Heart left ventricle (tissue), 16 donors: Measurements from ENCODE around the gene OR1J4. TPM values are rescaled to one million over a fixed set of nuclear protein-coding genes. Genes with fewer than 3 reads are reported as not detected.

Experiments
- ATAC-seq, 4 donors: fragments of 200-7000 bp; cut with Tn5 transposase; one replicate each; pipeline ENCODE4 v1.9.1; 2020 to 2022; ENCODE audit warnings: moderate library complexity in 4 of 4, mild to moderate bottlenecking in 3 of 4, moderate number of reproducible peaks in 1 of 4
- DNase-seq, 5 donors: peaks; one replicate each; pipeline ENCODE4 v3.0.0-alpha.2; 2020
- H3K27ac ChIP-seq, 12 donors: fragments of 200-600 bp; sonication (generic) in 4 of 12; one replicate each; pipeline versions ENCODE4 v1.5.0 to v1.8.0; 2016 to 2022; ENCODE audit warnings: mild to moderate bottlenecking in 2 of 12
- H3K27me3 ChIP-seq, 9 donors: fragments of 200-600 bp; sonication (generic) in 2 of 9; one replicate each; pipeline versions ENCODE4 v1.5.1 to v1.8.0; 2016 to 2022; ENCODE audit warnings: mild to moderate bottlenecking in 3 of 9
- H3K36me3 ChIP-seq, 9 donors: fragments of 200-600 bp; sonication (generic) in 2 of 9; one replicate each; pipeline versions ENCODE4 v1.5.0 to v1.8.0; 2018 to 2022; ENCODE audit warnings: mild to moderate bottlenecking in 2 of 9
- H3K4me1 ChIP-seq, 12 donors: fragments of 200-600 bp; sonication (generic) in 4 of 12; one replicate each; pipeline versions ENCODE4 v1.5.0 to v1.8.0; 2016 to 2022; ENCODE audit warnings: mild to moderate bottlenecking in 3 of 12
- H3K4me3 ChIP-seq, 12 donors: fragments of 200-600 bp; sonication (generic) in 4 of 12; one replicate each; pipeline versions ENCODE4 v1.5.0 to v1.8.0; 2017 to 2022; ENCODE audit warnings: mild to moderate bottlenecking in 9 of 12, moderate library complexity in 4 of 12
- H3K9me3 ChIP-seq, 12 donors: fragments of 200-600 bp; sonication (generic) in 4 of 12; one replicate each; pipeline versions ENCODE4 v1.5.0 to v1.8.0; 2016 to 2022; ENCODE audit warnings: mild to moderate bottlenecking in 1 of 12
- CTCF ChIP-seq, 12 donors: fragments of 200-600 bp; sonication (generic) in 4 of 12; IDR thresholded peaks; one replicate each; pipeline versions ENCODE4 v1.5.0 to v1.8.0; 2018 to 2022; ENCODE audit warnings: antibody characterized with exemption in 12 of 12, mild to moderate bottlenecking in 5 of 12
- POLR2A ChIP-seq, 2 donors: fragments of 450-650 bp; IDR thresholded peaks; one replicate each; pipeline ENCODE4 v1.6.1; 2017; ENCODE audit warnings: antibody characterized with exemption in 2 of 2, mild to moderate bottlenecking in 2 of 2, moderate library complexity in 2 of 2
- WGBS, 4 donors: extraction: QIAGEN DNeasy Blood & Tissue Kit in 2 of 4; methylation state at CpG; one replicate each; pipeline versions ENCODE4 v1.1.5 to v1.1.7; 2013 to 2018; 5-methylcytosine and 5-hydroxymethylcytosine counted together
- intact Hi-C, 10 donors: fragments of 100-400 bp; cut with DNase I; formaldehyde crosslinking; loops; one replicate each; pipeline versions ENCODE4 v1.11.1 to v1.14.2; 2022
- polyA plus RNA-seq, 2 donors: library from polyadenylated mRNA; stranded (reverse); fragments of 200-250 nt; gene quantifications; one replicate each; pipeline ENCODE4 v1.2.3, GENCODE V29; 2013
- total RNA-seq, 9 donors: library from RNA; depleted of rRNA in 2 of 9; stranded (reverse); fragments of >200 nt in 2 of 9; fragmentation: NEBNext Ultra II Directional in 3 of 9; extraction: Animal tissue kit (Norgen Biotek cat#: 25700) in 3 of 9; gene quantifications; one replicate each; pipeline versions ENCODE4 v1.1.0 to v1.2.4, GENCODE V29; 2016 to 2023
- donor health status: ischemic (EF 13 %, LVEDD 7.1; RV severe dilation, severe dysfunction).
- donor health status: healthy with polysubstance abuse.
- donor health status: DM: no; HTN: yes; CAD: no.
- donor health status: DM: no; HTN: no; CAD: no.
- donor health status: ischemic (EF 25% LVEDD 6.9; RV normal size, moderate dysfunction).
- donor health status: ischemic (EF 25% LVEDD 5.7; RV mildly dilated, moderate dysfunction).
- donor health status: healthy.
- donor health status: DM: yes; HTN: yes; CAD: no.
- donor health status: ischemic (EF 35%, LVEDD 5.7; RV mildly dilated, moderate dysfunction).
- donor health status: nonischemic (EF 11% LVEDD 7.7; RV severe dilation, severe dysfunction).
- donor health status: DM: yes; HTN: yes; CAD: no.
- donor health status: PGD.
- donor health status: ischemic (EF 29% LVEDD 5.4; RV normal size, mild dysfunction).
- donor health status: nonischemic (EF 23%, LVEDD 6.1; RV moderate dilation, normal function).

The OR1J4 gene
- total and polyA plus RNA-seq, 11 donors, result not detected

DNA sequence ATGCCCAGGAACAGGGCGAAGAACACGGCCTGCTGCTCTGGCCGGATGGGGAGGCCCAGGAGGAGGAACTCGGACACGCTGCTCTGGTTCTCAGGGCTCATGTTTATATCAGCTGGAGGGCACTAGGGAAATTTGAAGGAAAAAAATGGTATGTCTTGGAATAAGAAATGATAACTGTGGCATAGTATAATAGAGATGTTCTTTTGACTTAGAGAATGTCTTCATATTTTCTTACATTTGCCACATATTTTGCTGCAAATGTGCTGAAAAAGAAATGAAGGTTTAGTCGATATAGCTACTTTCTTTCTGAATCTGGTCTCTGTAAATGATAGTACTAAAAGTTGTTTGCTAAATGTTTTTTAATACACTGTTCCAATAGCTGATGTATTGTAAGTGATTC is 41.1 kb upstream of the OR1J4 start, which contains the start of gene OR1J1:
TSS of gene OR1J1 (minus strand) at position 101 of the 400 bp plus-strand sequence. CDS start at position 101, 0 bp downstream.
- Histone ChIP-seq H3K9me3 (no peaks in the 10 kb centered on the region), H3K27me3 (peaks cover 0 to 30% (median 0%) of the 10 kb centered on the region in 9 donors), H3K36me3 (no peaks in the 10 kb centered on the region), H3K27ac (no peak within 1 kb of the TSS), H3K4me1 (no peaks in the 10 kb centered on the region), H3K4me3 (no peak within 1 kb of the TSS)
- DNase-seq (no peak), ATAC-seq (no peak)
- TF ChIP-seq CTCF (IDR thresholded peaks at IDR 0.05) (no peak), POLR2A (IDR thresholded peaks at IDR 0.05) (no peak)
- 81 to 89% (median 84%) methylated on average over 6 of the region's 6 CpGs for WGBS, 4 donors
- intact Hi-C loops, result no loop called here

DNA sequence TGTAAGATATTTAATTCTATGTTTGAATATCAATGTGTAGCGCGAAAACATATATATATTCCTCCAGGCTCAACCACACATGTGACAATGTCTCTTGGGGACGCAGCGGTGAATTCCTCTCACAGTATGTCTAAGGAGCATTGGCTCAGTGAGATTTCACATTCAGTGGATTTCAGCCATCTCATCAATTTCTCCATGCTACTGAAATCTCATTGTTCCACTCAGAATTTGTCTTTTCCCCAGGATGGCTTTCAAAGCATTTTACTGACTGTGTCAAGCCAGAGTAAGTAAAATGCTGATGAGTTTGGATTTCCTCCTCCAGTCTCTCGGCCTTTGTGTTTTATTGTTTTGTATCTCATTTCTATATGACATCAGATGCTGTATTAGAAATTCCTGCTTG is 39.9 kb upstream of the OR1J4 start:
- DNase-seq (no peak), ATAC-seq (no peak)
- H3K27ac ChIP-seq, result no peak overlapping the region
- intact Hi-C loops, result no loop called here
- no peaks in the 10 kb centered on the region for H3K4me1 ChIP-seq
- H3K27me3 ChIP-seq, result peaks cover 0 to 34% (median 0%) of the 10 kb centered on the region in 9 donors
- H3K4me3 ChIP-seq, result no peak overlapping the region
- no peaks in the 10 kb centered on the region for H3K9me3 ChIP-seq
- no peaks in the 10 kb centered on the region for H3K36me3 ChIP-seq
- TF ChIP-seq CTCF (IDR thresholded peaks at IDR 0.05) (no peak), POLR2A (IDR thresholded peaks at IDR 0.05) (no peak)
- 79 to 90% (median 87%) methylated on average over 5 of the region's 5 CpGs for WGBS, 4 donors

DNA sequence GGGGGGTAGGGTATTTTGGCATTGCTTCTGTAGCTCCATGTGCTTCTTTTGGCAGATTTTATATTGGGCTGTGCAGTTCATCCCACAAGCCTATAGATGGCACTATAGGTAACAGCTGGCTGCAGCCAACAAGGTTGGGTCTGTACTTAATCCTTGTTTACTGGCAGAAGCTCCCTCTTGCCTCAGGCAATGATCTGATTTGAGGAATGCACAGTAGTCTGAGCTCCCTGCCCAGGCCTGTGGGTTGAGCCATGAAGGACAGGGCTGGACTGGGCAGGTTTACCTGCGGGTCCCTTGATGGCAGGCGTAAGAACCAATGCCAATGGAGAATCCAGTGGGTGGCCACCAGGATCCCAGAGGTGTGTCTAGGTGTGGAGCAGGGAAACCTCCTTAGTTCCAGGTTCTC is 20.1 kb upstream of the OR1J4 start:
- no peak for DNase-seq
- intact Hi-C loops, result no loop called here
- Histone ChIP-seq H3K4me3 (no peak overlapping the region), H3K27ac (no peak overlapping the region), H3K4me1 (no peaks in the 10 kb centered on the region), H3K36me3 (no peaks in the 10 kb centered on the region), H3K27me3 (peaks cover 0 to 17% (median 0%) of the 10 kb centered on the region in 9 donors), H3K9me3 (peaks cover 0 to 14% (median 4%) of the 10 kb centered on the region in 12 donors)
- 38 to 90% (median 51%) methylated on average over 2 of the region's 2 CpGs for WGBS, 4 donors
- no peak for ATAC-seq
- TF ChIP-seq POLR2A (IDR thresholded peaks at IDR 0.05) (no peak), CTCF (IDR thresholded peaks at IDR 0.05) (peak; percentile 25 to 65 (median 56))

DNA sequence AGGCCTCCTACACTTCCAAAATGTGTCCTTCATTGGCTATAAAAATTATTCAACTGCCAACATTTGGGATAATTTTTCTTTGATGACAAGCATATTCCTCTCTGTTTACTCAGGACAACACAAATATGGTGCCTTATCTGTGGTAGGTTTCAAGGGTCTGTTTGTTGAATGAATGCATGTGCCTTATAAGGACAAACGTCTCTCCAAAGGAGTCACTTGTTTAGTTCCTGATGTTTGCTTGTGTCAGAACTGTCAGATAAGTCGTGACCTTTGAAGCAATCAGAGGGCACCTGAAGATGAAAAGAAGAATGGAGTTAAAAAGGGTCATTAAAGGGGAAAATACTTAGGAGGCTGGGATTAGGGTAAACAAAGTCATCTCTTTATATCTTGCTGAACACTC is 12.0 kb upstream of the OR1J4 start:
- no peak for TF ChIP-seq CTCF (IDR thresholded peaks at IDR 0.05)
- no peak for TF ChIP-seq POLR2A (IDR thresholded peaks at IDR 0.05)
- H3K9me3 ChIP-seq, result no peaks in the 10 kb centered on the region
- intact Hi-C loops, result no loop called here

More for the DNA sequence above, 12.0 kb upstream of the OR1J4 start:
- no peaks in the 10 kb centered on the region for H3K36me3 ChIP-seq
- no peak overlapping the region for H3K27ac ChIP-seq
- peaks cover 0 to 10% (median 0%) of the 10 kb centered on the region in 9 donors for H3K27me3 ChIP-seq
- no peaks in the 10 kb centered on the region for H3K4me1 ChIP-seq
- no peak for ATAC-seq
- no peak for DNase-seq
- 37 to 48% (median 43%) methylated on average over 2 of the region's 2 CpGs for WGBS, 4 donors
- H3K4me3 ChIP-seq, result no peak overlapping the region
